ENCODE data around the gene SYNDIG1L. TPM values are rescaled to one million over a fixed set of nuclear protein-coding genes. Genes with fewer than 3 reads are reported as not detected.

Gene SYNDIG1L
- total and polyA plus RNA-seq, 2 of the 13 experiments (the other 11 are each of a cell fraction or from before 2014, with no cell fraction given), result 0.04 TPM; not detected in 1

- TF ChIP-seq FOSL1 (CRISPR knock-in tag; IDR thresholded peaks at IDR 0.05; ENCODE audit: borderline replicate concordance), result no peak
Measured at GRCh38 chr14:74419086-74419485, 6.9 kb downstream of the SYNDIG1L start (continued).

DNA sequence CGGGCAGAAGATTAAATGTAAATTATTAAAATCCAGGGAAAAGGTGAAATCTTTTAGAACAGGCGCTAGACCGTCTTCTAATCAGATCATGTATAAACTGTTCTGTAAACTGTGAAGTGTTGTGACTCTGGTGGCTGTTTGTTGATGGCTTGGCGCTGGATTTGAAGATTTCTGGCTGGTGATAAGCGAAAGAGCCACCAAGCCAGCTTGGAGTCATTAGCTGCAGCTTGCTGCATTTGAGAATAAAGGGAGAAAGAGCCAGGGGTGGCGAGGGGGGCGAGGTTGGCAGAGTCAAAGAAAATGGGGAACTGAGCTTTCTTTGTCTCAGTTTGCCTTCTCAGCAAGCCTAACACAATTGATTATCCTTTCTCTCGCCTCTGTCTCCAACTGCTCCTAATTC lies 8.0 kb downstream of the SYNDIG1L start:
- Histone ChIP-seq H3K36me3 (replicated peaks in 1 of 2; ENCODE audit: control insufficient read depth in 1 of 2, insufficient read depth in 2 of 2, low read length in 2 of 2) (no peaks in the 10 kb centered on the region), H3K79me2 (ENCODE audit: insufficient read depth, low read length) (no peaks in the 10 kb centered on the region), H2AFZ (ENCODE audit: low read length) (no peak overlapping the region), H4K20me1 (ENCODE audit: insufficient read depth, low read length) (no peaks in the 10 kb centered on the region), H3K4me1 (ENCODE audit: insufficient read depth, low read length) (no peaks in the 10 kb centered on the region), H3K4me2 (ENCODE audit: low read depth, low read length) (no peak overlapping the region), H3K9me3 (ENCODE audit: low read length) (no peaks in the 10 kb centered on the region), H3K27me3 (ENCODE audit: control insufficient read depth in 1 of 2, insufficient read depth in 2 of 2, low read length in 2 of 2) (peaks cover 0 to 25% of the 10 kb centered on the region in 2 experiments; a peak in 2 of 5 replicates), H3K9ac (ENCODE audit: insufficient read depth, low read depth, low read length) (no peak overlapping the region), H3K4me3 (replicated peaks in 1 of 3; ENCODE audit: insufficient read depth in 1 of 3, low read depth in 2 of 3, low read length in 3 of 3) (no peak overlapping the region), H3K27ac (ENCODE audit: extremely low read length, insufficient read depth, low read length) (no peak overlapping the region)
- WGBS (ENCODE audit: low lambda C conversion rate), result 1% methylated on average over 8 of the region's 8 CpGs
- FAIRE-seq (no peak), ATAC-seq (no peak), DNase-seq (ENCODE audit: low spot score) (no peak)
- intact Hi-C loops (cut with micrococcal nuclease; ENCODE audit: unreplicated experiment), result no loop called here
- TF ChIP-seq ZNF33A (CRISPR knock-in tag; IDR thresholded peaks at IDR 0.05; ENCODE audit: borderline replicate concordance), result no peak
- TF ChIP-seq ZNF605 (CRISPR knock-in tag; IDR thresholded peaks at IDR 0.05), result no peak
- TF ChIP-seq RARA (CRISPR knock-in tag; IDR thresholded peaks at IDR 0.05), result no peak
- TF ChIP-seq HOXD1 (CRISPR knock-in tag; IDR thresholded peaks at IDR 0.05), result no peak
- no peak for TF ChIP-seq GLI4 (CRISPR knock-in tag; IDR thresholded peaks at IDR 0.05; ENCODE audit: borderline replicate concordance)
- no peak for TF ChIP-seq HNRNPK (IDR thresholded peaks at IDR 0.05; ENCODE audit: low read depth, low read length, poor library complexity, severe bottlenecking)
- TF ChIP-seq DPF2 (CRISPR knock-in tag; IDR thresholded peaks at IDR 0.05; ENCODE audit: borderline replicate concordance, low read depth), result no peak
- TF ChIP-seq, protein P1, sequence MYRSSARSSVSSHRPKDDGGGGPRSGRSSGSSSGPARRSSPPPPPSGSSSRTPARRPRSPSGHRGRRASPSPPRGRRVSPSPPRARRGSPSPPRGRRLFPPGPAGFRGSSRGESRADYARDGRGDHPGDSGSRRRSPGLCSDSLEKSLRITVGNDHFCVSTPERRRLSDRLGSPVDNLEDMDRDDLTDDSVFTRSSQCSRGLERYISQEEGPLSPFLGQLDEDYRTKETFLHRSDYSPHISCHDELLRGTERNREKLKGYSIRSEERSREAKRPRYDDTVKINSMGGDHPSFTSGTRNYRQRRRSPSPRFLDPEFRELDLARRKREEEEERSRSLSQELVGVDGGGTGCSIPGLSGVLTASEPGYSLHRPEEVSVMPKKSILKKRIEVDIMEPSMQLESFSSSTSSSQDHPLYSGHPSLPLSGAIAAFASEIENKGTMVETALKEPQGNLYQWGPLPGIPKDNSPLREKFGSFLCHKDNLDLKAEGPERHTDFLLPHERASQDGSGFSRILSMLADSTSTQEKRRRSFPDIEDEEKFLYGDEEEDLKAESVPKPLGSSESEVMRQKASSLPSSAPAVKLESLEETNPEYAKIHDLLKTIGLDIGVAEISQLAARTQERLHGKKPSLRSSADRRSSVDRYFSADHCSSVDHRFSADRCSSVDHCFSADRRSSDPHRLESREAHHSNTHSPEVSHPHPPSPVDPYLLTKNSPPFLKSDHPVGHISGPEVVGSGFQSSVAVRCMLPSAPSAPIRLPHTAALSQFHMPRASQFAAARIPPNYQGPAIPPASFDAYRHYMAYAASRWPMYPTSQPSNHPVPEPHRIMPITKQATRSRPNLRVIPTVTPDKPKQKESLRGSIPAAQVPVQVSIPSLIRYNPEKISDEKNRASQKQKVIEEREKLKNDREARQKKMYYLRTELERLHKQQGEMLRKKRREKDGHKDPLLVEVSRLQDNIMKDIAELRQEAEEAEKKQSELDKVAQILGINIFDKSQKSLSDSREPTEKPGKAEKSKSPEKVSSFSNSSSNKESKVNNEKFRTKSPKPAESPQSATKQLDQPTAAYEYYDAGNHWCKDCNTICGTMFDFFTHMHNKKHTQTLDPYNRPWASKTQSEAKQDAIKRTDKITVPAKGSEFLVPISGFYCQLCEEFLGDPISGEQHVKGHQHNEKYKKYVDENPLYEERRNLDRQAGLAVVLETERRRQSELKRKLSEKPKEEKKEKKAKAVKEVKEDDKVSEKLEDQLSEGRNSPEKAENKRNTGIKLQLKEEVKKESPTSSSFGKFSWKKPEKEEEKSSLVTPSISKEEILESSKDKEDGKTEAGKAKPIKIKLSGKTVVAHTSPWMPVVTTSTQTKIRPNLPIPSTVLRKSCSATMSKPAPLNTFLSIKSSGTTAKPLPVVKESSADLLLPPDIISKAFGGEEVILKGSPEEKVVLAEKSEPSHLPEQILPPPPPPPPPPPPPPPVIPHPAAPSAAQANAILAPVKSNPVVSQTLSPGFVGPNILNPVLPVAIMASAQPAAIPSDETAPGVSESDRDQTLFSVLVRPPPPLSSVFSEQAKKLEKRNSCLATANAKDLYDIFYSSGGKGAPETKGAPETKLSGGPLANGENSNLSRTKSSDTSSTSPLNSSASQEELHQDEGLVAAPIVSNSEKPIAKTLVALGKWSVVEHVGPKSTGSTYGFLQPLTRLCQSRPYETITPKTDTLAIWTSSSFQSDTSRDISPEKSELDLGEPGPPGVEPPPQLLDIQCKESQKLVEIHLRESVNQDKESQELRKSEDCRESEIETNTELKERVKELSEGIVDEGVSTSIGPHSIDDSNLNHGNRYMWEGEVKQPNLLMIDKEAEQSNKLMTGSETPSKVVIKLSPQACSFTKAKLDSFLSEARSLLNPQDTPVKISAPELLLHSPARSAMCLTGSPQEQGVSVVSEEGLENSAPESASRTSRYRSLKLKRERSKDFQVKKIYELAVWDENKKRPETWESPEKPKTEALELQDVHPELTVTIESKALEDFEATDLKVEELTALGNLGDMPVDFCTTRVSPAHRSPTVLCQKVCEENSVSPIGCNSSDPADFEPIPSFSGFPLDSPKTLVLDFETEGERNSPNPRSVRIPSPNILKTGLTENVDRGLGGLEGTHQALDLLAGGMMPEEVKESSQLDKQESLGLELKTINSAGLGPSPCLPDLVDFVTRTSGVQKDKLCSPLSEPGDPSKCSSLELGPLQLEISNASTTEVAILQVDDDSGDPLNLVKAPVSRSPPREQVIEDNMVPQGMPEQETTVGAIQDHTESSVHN (CRISPR knock-in tag; IDR thresholded peaks at IDR 0.05), result no peak
- TF ChIP-seq, protein P2, sequence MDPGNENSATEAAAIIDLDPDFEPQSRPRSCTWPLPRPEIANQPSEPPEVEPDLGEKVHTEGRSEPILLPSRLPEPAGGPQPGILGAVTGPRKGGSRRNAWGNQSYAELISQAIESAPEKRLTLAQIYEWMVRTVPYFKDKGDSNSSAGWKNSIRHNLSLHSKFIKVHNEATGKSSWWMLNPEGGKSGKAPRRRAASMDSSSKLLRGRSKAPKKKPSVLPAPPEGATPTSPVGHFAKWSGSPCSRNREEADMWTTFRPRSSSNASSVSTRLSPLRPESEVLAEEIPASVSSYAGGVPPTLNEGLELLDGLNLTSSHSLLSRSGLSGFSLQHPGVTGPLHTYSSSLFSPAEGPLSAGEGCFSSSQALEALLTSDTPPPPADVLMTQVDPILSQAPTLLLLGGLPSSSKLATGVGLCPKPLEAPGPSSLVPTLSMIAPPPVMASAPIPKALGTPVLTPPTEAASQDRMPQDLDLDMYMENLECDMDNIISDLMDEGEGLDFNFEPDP (CRISPR knock-in tag; conservative IDR thresholded peaks at IDR 0.05), result no peak
- TF ChIP-seq CREM (IDR thresholded peaks at IDR 0.05), result no peak
- no peak for TF ChIP-seq CREM (CRISPR knock-in tag; IDR thresholded peaks at IDR 0.05)
- ChIA-PET CTCF (ENCODE audit: low intra/inter-chr PET ratio, low total read pairs) (no interaction called here), POLR2A (no interaction called here)
- in situ Hi-C loops (cut with HindIII; ENCODE audit: extremely low pct_ligation_motif_present, low pct_unique_long_range_greater_than_20kb), result no loop called here
- no TSS peak for BruUV-seq (replicated peaks)
